Effector CD8-positive, alpha-beta T cell (primary cell): ENCODE results near the gene RFTN2.
"Not testable (repeated sequence)": the region's sequence is repeated elsewhere in the genome, so short reads cannot be mapped to it uniquely, and the experiment has no call there.

Source experiments
- DNase-seq: peaks from one replicate; lab custom pipeline; 2025; lab: John Stamatoyannopoulos, UW

The RFTN2 gene

DNA sequence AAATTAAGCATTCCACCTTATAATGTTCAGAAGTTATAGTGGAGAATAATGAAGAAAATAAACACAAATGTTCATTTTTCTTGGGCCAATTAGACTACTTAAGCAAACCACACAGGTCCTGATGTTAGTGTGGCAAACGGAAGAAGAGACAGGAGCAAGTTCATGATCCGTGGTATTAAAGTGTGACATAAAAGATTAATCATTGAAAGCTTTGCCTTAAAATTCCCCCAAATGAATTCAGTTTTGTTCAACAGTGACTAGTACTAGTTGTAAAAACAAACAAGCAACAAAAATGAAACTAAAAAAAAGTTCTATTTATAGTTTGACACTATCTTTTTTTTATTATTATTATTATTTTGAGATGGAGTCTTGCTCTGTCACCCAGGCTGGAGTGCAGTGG, 73.7 kb downstream of the RFTN2 start:
- no peak for DNase-seq

DNA sequence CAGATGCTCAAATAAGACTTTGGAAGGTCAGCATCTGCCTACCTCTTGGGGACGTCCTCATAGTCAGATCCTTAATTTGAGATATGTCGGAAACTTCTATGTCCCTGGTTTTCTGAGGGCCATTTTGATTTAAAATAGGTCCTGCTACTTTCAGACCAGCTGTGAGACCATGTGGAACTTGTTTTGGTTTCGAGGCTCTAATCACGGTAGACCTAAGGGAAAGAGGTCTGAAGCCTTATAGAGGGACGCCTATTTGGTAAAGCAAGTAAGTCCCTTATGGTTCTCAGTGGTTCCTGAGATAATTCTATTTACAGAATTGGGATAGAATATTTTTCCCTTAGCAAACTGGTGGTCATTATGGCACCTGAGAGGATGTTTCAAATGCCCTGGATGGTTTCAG, 75.1 kb downstream of the RFTN2 start:
- no peak for DNase-seq

DNA sequence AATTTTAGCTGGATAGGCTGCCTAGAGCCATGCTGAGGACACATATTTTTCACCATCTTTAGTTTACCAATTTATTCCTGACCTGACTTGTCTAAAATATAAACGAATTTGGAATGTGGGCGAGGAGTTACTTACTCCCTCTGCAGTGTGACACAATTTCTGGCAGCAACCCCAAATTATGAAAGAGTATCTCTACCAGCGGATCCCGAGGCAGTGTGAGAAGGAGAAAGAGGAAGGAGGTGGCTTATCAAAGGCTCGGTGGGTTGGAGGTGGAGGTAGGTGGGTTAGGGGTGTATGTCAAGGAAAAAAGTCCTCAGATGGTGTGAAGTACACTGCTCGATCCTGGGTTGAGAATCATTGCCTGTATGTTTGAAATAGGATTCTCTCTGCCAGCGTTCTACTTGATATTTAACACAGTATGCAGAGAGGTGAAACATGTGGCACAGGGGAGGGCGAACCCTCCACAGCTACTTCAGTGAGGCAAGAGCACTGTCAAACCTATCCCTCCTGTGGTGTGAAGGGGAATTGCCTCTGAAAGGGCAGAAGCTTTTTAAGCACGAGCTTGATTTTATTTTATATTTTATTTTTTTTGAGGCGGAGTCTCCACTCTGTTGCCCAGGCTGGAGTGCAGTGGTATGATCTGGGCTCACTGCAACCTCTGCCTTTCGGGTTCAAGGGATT, 76.0 kb downstream of the RFTN2 start:
- DNase-seq: peak; percentile 14

DNA sequence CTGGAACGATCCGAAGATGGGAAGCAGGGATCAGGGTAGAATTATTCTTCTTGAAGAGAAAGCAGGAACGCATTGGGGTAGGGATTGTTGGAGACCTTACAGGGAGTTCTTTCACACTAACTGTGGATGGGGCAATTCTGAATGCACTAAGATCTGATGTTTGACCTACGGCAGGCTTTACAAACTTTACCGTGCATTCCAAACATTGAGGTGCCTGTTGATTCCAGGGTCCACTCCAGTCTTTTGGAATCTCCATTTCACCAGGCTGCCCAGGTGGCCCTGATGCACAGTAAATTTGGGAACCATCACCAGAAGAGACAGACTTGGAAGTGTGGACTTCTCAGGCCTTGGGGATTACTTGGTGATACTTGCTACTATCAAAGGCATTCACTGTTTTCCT, 76.9 kb downstream of the RFTN2 start:
- DNase-seq: no peak

DNA sequence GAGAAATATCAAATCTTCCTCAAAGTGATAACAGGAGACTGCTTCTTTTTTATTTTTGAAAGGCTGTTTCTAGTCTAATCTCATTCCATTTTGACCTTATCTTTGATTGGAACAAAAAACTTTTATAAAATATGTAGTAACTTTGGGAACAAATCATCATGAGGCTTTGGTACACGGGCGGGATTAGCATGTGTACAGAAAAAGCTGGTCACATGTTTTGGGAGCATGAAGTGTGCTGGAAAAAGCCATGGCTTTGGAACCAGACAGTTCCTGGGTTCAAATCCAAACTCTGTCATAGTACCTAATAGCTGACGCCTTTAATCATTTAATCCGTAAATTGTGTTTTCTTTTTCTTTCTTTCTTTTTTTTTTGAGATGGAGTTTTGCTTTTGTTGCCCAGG, 78.2 kb downstream of the RFTN2 start:
- DNase-seq: no peak

DNA sequence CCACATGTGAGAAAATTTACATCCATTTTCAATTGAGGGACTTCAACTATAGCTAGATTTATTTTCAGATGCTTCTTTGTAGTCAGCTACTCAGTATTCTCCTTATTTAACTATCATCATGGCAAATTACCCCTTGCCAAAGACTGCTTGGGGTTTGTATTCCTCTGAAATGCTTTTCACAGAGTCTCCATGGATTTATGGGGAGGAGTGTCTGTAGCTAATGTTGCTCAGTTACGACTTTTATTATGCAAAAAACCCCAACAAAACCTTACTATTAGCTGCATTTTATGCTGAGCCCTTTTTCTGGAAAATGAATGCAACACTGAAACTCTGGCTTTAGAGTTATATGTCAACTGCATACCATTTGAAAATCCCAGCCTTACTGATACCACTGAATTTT, 78.6 kb downstream of the RFTN2 start:
- DNase-seq: no peak

DNA sequence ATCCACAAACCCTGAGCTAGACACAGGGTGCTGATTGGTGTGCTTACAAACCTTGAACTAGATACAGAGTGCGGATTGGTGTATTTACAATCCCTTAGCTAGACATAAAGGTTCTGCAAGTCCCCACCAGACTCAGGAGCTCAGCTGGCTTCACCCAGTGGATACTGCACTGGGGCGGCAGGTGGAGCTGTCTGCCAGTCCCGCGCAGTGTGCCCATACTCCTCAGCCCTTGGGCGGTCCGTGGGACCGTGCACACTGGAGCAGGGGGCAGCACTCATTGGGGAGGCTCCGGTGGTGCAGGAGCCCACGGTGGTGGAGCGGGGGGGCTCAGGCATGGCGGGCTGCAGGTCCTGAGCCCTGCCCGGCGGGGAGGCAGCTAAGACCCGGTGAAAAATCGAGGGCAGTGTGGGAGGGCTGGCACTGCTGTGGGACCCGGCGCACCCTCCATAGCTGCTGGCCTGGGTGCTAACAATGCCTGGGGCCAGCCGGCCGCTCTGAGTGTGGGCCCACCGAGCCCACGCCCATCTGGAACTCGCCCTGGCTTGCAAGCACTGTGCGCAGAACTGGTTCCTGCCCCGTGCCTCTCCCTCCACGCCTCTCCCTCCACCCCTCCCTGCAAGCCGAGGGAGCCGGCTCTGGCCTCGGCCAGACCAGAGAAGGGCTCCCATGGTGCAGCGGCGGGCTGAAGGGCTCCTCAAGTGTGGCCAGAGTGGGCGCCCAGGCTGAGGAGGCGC, 83.9 kb downstream of the RFTN2 start:
- no peak for DNase-seq

DNA sequence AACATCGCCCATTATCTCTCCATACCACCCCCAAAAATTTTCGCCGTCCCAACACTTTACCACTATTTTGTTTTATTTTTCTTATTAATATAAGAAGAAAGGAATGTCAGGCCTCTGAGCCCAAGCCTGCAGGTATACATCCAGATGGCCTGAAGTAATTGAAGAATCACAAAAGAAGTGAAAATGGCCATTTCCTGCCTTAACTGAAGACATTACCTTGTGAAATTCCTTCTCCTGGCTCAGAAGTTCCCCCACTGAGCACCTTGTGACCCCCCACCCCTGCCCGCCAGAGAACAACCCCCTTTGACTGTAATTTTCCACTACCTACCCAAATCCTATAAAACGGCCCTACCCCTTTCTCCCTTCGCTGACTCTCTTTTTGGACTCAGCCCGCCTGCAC, 88.1 kb downstream of the RFTN2 start:
- DNase-seq: not testable (repeated sequence)

DNA sequence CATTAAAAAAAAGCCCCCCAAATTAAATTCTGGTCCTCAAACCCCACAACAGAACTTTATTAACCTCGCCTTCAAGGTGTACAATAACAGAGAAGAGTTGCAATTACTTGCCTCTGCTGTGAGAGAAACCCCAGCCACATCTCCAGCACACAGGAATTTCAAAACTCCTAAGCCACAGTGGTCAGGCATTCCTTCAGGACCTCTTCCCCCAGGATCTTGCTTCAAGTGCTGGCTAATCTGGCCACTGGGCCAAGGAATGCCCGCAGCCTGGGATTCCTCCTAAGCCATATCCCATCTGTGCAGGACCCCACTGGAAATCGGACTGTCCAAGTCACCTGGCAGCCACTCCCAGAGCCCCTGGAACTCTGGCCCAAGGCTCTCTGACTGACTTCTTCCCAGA, 95.2 kb downstream of the RFTN2 start:
- not testable (repeated sequence) for DNase-seq

DNA sequence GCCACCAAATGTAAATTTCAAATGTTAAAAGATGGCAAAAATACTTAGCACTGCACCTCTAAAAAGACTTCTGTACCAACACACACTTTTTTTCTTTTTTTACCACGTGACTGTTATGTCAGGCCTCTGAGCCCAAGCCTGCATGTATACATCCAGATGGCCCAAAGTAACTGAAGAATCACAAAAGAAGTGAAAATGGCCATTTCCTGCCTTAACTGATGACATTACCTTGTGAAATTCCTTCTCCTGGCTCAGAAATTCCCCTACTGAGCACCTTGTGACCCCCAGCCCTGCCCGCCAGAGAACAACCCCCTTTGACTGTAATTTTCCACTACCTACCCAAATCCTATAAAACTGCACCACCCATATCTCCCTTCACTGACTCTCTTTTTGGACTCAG, 97.1 kb downstream of the RFTN2 start:
- DNase-seq: not testable (repeated sequence)

DNA sequence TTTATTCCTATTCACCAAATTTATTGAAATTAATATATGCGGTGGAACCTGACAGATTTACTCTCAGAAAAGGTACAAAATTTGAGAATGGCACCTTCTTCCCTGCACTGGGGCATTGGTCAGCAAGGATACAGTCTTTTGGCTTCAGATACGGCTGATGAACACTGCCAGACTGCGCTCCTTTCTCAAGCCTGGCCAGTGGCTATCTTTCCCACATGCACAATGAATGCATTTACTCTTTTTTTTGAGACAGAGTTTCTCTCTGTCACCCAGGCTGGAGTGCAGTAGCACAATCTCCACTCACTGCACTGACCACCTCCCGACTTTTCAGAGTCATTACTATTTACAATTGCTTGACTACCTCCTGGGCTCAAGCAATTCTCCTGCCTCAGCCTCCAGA, 97.9 kb downstream of the RFTN2 start:
- DNase-seq: no peak

DNA sequence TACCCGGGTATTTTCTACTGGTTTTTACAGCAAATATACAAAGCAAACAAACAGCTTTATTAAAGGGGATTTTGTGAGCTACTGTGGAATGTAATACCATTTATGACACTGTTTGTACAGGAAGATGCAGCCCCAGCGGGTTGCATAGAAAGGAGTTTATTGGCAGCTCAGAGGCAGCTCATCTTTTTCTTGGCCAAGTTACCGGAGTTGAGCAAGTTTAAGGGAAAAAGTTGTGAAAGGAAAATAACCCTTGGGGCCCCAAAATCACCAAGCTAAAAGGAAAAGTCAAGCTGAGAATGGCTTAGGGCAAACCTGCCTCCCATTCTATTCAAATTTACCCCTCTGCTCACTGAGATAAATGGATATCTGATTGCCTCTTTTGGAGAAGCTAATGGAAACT, 98.8 kb downstream of the RFTN2 start:
- DNase-seq: no peak

DNA sequence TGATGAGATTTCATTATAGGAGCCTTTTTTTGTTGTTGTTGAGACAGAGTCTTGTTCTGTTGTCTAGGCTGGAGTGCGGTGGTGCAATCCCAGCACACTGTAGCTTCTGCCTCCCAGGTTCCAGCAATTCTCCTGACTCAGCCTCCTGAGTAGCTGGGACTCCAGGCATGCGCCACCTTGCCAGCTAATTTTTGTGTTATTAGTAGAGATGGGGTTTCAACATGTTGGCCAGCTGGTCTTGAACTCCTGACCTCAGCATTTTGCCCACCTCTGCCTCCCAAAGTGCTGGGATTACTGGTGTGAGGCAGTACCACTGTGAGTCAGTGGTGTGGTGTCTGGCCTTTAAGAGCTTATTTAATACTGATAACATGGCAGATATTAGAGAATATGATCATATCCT, 99.4 kb downstream of the RFTN2 start:
- DNase-seq: no peak

DNA sequence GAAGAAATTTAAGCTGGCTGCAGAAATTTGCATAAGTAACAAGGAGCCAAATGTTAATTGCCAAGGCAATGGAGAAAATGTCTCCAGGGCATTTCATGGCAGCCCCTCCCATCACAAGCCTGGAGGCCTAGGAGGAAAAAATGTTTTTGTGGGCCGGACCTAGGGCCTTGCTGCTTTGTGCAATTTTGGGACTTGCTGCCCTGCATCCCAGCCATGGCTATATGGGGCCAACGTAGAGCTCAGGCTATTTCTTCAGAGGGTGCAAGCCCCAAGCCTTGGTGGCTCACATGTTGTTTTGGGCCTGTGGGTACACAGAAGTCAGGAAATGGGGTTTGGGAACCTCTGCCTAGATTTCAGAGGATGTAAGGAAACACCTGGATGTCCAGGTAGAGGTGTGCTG, 101.8 kb downstream of the RFTN2 start:
- no peak for DNase-seq

DNA sequence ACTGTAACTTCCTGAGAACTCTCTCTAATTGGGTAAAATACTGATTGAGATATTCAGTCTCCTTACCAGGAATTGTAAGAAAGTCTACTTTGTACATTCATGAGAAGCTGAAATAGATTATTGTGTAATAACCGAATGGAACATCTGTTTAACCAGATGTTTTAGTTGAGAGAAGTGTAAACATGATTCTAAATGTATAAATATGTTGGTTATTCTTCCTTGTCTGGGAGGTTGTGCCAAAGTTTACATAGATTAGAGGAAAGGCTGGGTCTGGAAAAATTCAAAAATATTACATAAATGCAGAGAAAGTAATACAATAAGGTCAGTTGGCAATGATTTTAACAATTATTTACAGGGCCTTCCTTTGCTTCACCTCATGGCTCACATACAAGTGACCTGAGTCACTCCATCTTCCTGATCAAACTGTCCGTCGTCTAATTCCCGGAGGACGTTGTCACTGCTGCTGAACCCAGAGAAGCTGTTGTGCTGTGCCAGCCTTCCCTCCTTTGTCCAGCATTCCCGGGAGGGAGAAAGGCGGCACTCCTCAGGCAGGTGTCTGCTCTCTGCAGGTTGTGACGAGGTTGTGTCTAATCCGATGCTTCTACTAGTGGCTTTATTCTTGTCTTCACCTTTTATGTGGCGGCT, 103.6 kb downstream of the RFTN2 start:
- DNase-seq: no peak

DNA sequence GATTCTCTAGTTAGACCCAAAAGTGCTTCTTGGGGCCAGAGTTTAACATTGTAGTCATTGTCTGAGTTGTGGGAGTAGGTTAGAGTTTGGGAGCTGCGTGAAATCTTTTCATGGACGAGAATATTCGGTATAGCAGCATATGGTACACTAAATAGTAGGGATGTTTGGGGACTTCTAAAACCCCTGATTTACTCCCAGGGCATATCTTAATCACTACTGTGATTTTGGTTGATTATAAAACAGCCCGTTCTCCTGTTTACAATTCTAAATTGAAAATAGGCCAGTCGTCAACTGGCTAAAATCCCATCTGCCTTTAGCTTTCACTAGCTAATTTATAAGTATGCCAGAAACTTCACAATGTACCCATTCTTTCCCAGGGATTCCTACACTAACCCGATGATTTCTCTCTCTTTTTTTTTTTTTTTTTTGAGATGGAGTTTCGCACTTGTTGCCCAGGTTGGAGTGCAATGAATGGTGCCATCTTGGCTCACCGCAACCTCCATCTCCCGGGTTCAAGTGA, 115.2 kb downstream of the RFTN2 start:
- no peak for DNase-seq

DNA sequence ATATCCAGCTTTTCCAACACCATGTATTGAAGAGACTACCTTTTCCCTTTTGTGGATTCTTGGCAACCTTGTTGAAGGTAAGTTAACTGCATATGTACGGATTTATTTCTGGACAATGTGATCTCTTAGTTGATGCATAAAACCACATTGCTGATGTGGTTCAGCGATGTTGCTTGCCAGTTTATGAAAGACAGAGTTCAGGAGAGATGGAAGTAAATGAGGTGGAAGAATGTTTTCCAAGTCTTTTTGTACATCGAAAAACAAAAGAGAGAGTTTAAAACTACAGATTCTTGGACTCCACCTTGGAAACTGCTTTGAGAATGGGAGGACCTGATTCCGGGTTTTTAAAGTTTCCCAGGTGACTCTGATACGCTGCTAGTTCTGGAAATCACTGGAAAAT, 115.7 kb downstream of the RFTN2 start:
- DNase-seq: no peak

DNA sequence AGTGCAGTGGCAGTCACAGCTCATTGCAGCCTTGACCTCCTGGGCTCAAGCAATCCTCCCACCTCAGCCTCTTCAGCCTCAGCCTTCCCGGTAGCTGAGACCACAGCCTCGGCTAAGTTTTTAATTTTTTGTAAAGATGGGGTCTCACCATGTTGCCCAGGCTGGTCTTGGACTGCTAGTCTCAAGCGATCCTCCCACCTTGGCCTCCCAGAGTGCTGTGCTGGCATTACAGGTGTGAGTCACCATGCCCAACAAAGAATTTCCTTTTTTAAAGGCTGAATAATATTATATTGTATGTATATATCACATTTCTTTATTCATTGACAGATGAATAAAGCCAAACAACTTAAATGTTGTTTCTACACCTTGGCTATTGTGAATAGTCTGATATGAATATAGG, 117.0 kb downstream of the RFTN2 start:
- no peak for DNase-seq

DNA sequence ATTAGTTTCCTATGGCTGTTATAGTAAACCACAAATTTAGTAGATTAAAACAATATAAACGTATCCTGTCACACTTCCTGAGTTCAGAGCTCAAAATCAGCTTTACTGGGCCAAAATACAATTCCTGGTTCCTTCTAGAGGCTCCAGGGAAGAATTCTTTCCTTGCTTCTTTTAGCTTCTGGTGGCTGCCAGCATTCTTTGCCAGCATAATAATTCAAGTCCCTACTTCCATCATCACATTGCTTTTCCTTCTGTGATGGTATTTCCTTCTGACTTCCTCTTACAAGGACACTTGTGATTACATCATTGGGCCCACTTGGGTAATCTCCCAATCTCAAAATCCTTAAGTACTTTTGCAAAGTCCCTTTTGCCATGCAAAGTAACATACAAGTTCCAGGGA, 118.9 kb downstream of the RFTN2 start:
- no peak for DNase-seq

DNA sequence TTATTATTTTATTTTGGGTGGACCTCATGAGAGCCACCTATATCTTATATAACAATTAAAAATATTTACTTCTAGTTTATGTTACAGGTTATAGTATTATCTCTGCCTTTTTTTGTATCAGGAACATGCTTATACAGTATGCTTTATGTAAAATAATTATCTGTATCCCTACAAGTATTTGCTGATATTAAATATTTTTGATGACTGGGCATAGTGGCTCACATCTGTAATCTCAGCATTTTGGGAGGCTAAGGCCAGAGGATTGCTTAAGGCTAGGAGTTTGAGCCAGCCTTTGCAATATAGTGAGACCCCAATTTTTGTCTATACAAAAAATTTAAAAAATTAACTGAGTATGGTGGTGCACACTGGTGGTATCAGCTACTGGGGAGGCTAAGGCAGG, 119.9 kb downstream of the RFTN2 start:
- no peak for DNase-seq

DNA sequence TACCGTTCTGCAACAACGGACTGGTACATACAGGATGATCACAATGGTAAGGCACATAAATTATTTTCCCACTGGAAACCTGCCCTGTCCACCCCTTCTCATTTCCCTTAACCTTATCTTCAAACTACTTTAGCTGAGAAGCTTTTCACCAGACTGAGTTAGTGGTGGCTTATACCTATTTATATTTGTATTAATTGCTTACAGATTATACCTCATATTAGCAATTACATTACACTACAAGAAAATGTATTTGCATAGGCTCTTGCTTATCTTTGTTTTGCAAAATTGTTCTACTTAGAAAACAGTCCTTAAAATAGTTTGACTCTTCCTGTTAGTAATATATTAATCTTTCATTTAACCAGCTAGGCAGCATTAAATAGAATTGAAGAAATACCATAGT, 124.1 kb downstream of the RFTN2 start:
- DNase-seq: not testable (repeated sequence)

DNA sequence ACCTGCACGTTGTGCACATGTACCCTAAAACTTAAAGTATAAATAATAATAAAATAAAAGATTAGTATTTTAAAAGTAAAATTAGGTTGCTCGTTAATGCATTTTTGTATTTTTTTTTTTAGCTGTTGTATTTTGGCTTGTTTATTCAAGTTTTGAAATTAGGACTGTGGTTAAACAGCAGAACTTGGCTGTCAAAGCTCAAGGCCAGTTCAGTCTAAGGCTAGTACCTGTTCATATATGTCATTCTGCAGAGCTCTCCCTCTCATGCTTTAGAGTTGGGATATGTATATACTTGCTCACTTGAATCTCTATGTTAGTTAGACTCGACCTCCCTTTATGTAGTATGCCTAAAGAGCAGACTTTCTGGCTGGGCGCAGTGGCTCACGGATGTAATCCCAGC, 126.8 kb downstream of the RFTN2 start:
- DNase-seq: no peak
